ENCODE data around the gene HMGN5. TPM values are rescaled to one million over a fixed set of nuclear protein-coding genes. Genes with fewer than 3 reads are reported as not detected.

The HMGN5 gene
- total RNA-seq, 1 donor from 2014 or later, result 2.7 TPM

DNA sequence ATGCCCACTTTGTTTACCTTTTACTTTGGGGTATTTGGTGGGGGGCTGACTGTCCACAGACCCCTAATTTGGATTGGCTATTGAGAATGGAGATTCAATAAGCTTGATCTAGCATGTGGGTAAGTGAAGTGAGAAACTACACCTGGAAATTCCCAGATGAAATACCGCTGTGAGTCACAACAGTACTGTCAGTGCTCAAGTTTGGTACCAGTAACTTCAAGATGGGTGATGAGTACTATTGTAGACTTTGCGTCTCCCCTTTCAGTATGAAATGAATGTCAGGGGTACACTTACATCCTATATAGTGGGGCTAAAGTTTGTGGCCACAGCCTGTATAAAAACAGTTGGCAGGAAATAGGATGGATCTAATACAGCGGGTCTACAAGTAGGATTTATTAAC, 33.3 kb downstream of the HMGN5 start:
- no peaks in the 10 kb centered on the region for H3K27me3 Mint-ChIP-seq (ENCODE audit: unreplicated experiment)
- no peaks in the 10 kb centered on the region for H3K4me1 Mint-ChIP-seq (ENCODE audit: unreplicated experiment)
- no peaks in the 10 kb centered on the region for H3K9me3 Mint-ChIP-seq (ENCODE audit: unreplicated experiment)
- H3K4me3 Mint-ChIP-seq (ENCODE audit: unreplicated experiment), result no peak overlapping the region
- no peaks in the 10 kb centered on the region for H3K36me3 Mint-ChIP-seq (ENCODE audit: unreplicated experiment)
- no peak overlapping the region for H3K27ac Mint-ChIP-seq (ENCODE audit: unreplicated experiment)
- no peak for DNase-seq (ENCODE audit: extremely low spot score, unreplicated experiment)
- TF ChIP-seq, protein P1, sequence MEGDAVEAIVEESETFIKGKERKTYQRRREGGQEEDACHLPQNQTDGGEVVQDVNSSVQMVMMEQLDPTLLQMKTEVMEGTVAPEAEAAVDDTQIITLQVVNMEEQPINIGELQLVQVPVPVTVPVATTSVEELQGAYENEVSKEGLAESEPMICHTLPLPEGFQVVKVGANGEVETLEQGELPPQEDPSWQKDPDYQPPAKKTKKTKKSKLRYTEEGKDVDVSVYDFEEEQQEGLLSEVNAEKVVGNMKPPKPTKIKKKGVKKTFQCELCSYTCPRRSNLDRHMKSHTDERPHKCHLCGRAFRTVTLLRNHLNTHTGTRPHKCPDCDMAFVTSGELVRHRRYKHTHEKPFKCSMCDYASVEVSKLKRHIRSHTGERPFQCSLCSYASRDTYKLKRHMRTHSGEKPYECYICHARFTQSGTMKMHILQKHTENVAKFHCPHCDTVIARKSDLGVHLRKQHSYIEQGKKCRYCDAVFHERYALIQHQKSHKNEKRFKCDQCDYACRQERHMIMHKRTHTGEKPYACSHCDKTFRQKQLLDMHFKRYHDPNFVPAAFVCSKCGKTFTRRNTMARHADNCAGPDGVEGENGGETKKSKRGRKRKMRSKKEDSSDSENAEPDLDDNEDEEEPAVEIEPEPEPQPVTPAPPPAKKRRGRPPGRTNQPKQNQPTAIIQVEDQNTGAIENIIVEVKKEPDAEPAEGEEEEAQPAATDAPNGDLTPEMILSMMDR (IDR thresholded peaks at IDR 0.05), result no peak

GRCh38 chrX:81121513-81122363, 80.0 kb downstream of the HMGN5 start:
- no peaks in the 10 kb centered on the region for H3K9me3 Mint-ChIP-seq (ENCODE audit: unreplicated experiment)
- TF ChIP-seq, protein P1 (IDR thresholded peaks at IDR 0.05), result no peak
- H3K27ac Mint-ChIP-seq (ENCODE audit: unreplicated experiment), result peak overlapping the region; percentile 84
- peaks cover 15% of the 10 kb centered on the region for H3K27me3 Mint-ChIP-seq (ENCODE audit: unreplicated experiment)
- no peaks in the 10 kb centered on the region for H3K36me3 Mint-ChIP-seq (ENCODE audit: unreplicated experiment)
- H3K4me3 Mint-ChIP-seq (ENCODE audit: unreplicated experiment), result peak overlapping the region; percentile 89
- peak; percentile 95 for DNase-seq (ENCODE audit: extremely low spot score, unreplicated experiment)
- peaks cover 8% of the 10 kb centered on the region for H3K4me1 Mint-ChIP-seq (ENCODE audit: unreplicated experiment)

DNA sequence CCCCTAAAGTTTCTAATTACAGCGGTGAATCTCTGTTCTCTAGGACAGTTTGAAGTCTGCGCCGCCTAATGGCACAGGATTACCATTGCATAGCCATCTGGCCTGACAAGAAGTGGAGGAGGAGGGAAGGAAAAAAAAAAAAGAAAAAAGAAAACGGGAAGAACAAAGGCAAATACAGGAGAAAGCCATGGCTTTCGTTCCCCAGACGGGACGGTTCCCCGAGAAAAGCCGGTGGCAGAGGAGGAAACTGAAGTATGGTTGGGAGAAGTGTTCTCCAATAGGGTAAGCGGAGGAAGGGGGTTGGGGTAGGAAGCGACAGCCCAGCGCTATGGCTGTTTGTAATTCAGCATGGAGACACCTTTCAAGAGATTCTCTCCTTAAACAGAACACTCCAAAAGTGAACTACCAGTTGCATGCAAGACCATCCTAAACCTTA, 80.8 kb downstream of the HMGN5 start:
- Mint-ChIP-seq H3K27ac (ENCODE audit: unreplicated experiment) (peak overlapping the region; percentile 84), H3K4me1 (ENCODE audit: unreplicated experiment) (peaks cover 8% of the 10 kb centered on the region), H3K27me3 (ENCODE audit: unreplicated experiment) (peaks cover 15% of the 10 kb centered on the region), H3K4me3 (ENCODE audit: unreplicated experiment) (peak overlapping the region; percentile 89), H3K9me3 (ENCODE audit: unreplicated experiment) (no peaks in the 10 kb centered on the region), H3K36me3 (ENCODE audit: unreplicated experiment) (no peaks in the 10 kb centered on the region)
- TF ChIP-seq, protein P1 (IDR thresholded peaks at IDR 0.05), result peak; percentile 64
- no peak for DNase-seq (ENCODE audit: extremely low spot score, unreplicated experiment)

DNA sequence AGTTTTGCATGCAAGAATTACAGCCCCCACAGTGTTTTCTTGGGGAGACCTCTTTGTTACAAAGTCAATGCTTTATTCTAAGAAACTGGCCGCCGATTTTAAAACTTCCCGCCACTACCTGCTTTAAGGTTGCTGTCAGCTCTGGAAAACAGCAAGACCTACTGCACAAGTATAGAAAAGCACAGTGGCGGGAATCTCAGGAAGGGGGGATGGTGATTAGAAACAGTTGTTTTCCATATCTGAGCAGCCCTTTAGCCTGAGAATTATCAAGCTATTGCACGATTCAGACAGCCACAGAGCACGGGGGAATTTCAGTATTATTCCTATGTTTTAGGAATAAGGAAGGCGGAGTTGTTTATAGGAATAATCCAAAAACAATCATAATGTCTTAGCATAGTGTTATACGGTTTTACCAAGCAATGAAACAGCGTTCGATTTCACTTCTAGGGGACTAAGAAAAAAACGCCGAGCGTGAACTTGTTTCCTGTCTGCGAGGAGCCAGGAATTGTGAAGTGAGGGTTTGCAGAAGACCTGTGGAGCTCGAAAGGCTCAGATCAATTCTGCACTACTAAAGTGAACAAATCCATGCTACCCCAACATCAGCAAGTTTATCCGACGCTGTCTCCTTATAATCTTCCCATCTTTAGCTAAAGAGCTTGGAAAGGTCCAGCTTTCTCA, 81.3 kb downstream of the HMGN5 start:
- Mint-ChIP-seq H3K4me3 (ENCODE audit: unreplicated experiment) (peak overlapping the region; percentile 89), H3K9me3 (ENCODE audit: unreplicated experiment) (no peaks in the 10 kb centered on the region), H3K4me1 (ENCODE audit: unreplicated experiment) (peaks cover 8% of the 10 kb centered on the region), H3K27ac (ENCODE audit: unreplicated experiment) (peak overlapping the region; percentile 84), H3K27me3 (ENCODE audit: unreplicated experiment) (peaks cover 12% of the 10 kb centered on the region), H3K36me3 (ENCODE audit: unreplicated experiment) (no peaks in the 10 kb centered on the region)
- no peak for DNase-seq (ENCODE audit: extremely low spot score, unreplicated experiment)
- TF ChIP-seq, protein P1 (IDR thresholded peaks at IDR 0.05), result no peak

- no peak overlapping the region for H3K27ac Mint-ChIP-seq (ENCODE audit: unreplicated experiment)
- no peaks in the 10 kb centered on the region for H3K36me3 Mint-ChIP-seq (ENCODE audit: unreplicated experiment)
- TF ChIP-seq, protein P1 (IDR thresholded peaks at IDR 0.05), result no peak
- no peak for DNase-seq (ENCODE audit: extremely low spot score, unreplicated experiment)
- no peaks in the 10 kb centered on the region for H3K4me1 Mint-ChIP-seq (ENCODE audit: unreplicated experiment)
- no peak overlapping the region for H3K4me3 Mint-ChIP-seq (ENCODE audit: unreplicated experiment)
- H3K9me3 Mint-ChIP-seq (ENCODE audit: unreplicated experiment), result no peaks in the 10 kb centered on the region
- H3K27me3 Mint-ChIP-seq (ENCODE audit: unreplicated experiment), result no peaks in the 10 kb centered on the region
Observed at GRCh38 chrX:81114757-81115156, 87.0 kb downstream of the HMGN5 start.
